Body of pancreas (tissue), 4 donors: Measurements from ENCODE around the gene JAML. TPM values are rescaled to one million over a fixed set of nuclear protein-coding genes. Genes with fewer than 3 reads are reported as not detected.

Source experiments
- ATAC-seq: fragments of 150-250 bp; one replicate; pipeline ENCODE4 v1.9.1; 2016
- DNase-seq, 4 donors: peaks; one replicate each; pipeline ENCODE4 v3.0.0-alpha.2; 2019
- H3K27ac ChIP-seq, 4 donors: fragments of 200-600 bp; sonication (generic); 1 replicate in 3 of 4; 2 replicates in 1 of 4; pipeline versions ENCODE4 v1.5.1 to v1.6.1; 2016 to 2019; ENCODE audit warnings: mild to moderate bottlenecking in 1 of 4, mixed read lengths in 1 of 4, moderate library complexity in 1 of 4
- H3K27me3 ChIP-seq, 2 donors: fragments of 200-600 bp; sonication (generic); one replicate each; pipeline ENCODE4 v1.6.0; 2016; ENCODE audit warnings: mild to moderate bottlenecking in 1 of 2
- H3K36me3 ChIP-seq, 2 donors: fragments of 200-600 bp; sonication (generic); replicated peaks in 1 of 2; 2 replicates each; pipeline ENCODE4 v1.5.1; 2016; ENCODE audit warnings: low read depth in 2 of 2; ENCODE audit not compliant: insufficient read depth in 1 of 2
- H3K4me1 ChIP-seq: fragments of 200-600 bp; sonication (generic); one replicate; pipeline ENCODE4 v1.6.0; 2016
- H3K4me3 ChIP-seq, 2 donors: fragments of 200-600 bp; sonication (generic); 1 replicate in 1 of 2; 2 replicates in 1 of 2; pipeline ENCODE4 v1.5.1; 2016 to 2019
- H3K9me3 ChIP-seq, 3 donors: fragments of 200-600 bp; sonication (generic); 1 replicate in 2 of 3; 2 replicates in 1 of 3; pipeline ENCODE4 v1.5.1; 2016
- CTCF ChIP-seq, 7 experiments: fragments of 450-650 bp in 4 of 7; fragments of 200-600 bp in 3 of 7; sonication (generic) in 3 of 7; IDR thresholded peaks; one replicate each; pipeline ENCODE4 v1.5.1; 2016 to 2019; ENCODE audit warnings: antibody characterized with exemption in 7 of 7
- POLR2A ChIP-seq, 3 donors: fragments of 450-650 bp; IDR thresholded peaks; one replicate each; pipeline ENCODE4 v1.6.1; 2016; ENCODE audit warnings: antibody characterized with exemption in 3 of 3, mild to moderate bottlenecking in 2 of 3
- WGBS, 2 donors: methylation state at CpG; one replicate each; pipeline ENCODE4 v1.1.5; 2017; 5-methylcytosine and 5-hydroxymethylcytosine counted together
- intact Hi-C: fragments of 100-400 bp; cut with DNase I; formaldehyde crosslinking; loops from one replicate; pipeline ENCODE4 v1.15.1; 2023
- total RNA-seq, 2 donors: library from RNA; depleted of rRNA; stranded (reverse); fragments of >200 nt; gene quantifications; one replicate each; pipeline ENCODE4 v1.1.0, GENCODE V29; 2016

The JAML gene
- total RNA-seq, 2 donors from 2014 or later, result 0.99 to 4.9 TPM

- peak; percentile 50 to 71 (median 66) for DNase-seq
- no peak within 1 kb of the TSS for H3K27ac ChIP-seq
- peaks cover 0 to 5% of the 10 kb centered on the region in 2 donors for H3K27me3 ChIP-seq
These were observed 72.0 kb downstream of the JAML start, which contains the start of gene SCN4B for GRCh38 chr11:118152552-118153471. Gene SCN4B, minus strand, starts transcription at chr11:118152823. Its CDS starts 150 bp downstream, at chr11:118152673.

DNA sequence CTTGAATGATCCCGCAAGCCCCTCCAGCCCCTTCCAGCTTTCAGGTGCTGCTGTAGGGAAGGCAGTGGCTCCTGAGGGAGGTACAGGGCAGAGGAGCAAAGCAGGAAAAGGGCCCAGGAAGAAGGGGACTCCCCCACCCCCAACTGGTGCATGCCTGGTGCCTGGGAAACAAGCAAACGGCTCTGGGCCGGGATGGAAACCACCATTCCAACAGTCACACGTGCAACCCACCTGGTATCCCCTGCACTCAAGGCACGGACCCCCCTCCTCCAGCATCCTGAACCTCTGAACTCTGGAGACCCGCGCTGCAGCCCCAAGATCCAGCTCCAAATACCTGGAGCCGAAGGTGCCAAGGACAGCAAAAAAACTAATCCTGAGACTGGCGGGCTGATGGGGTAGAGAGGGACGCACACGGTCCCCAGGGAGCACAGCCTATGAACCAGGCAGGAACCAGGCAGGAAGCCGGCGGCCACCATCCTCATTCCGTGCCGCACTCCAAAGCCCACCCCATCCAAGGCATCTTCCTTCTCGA lies 72.7 kb downstream of the JAML start:
- peaks cover 0 to 5% of the 10 kb centered on the region in 2 donors for H3K27me3 ChIP-seq
- DNase-seq, result no peak

More at GRCh38 chr11:118152552-118153471, 72.0 kb downstream of the JAML start, which contains the start of gene SCN4B:
- ATAC-seq, result peak; percentile 83
- H3K36me3 ChIP-seq, result no peaks in the 10 kb centered on the region
- TF ChIP-seq POLR2A (IDR thresholded peaks at IDR 0.05), result no peak
- no peak for TF ChIP-seq CTCF (IDR thresholded peaks at IDR 0.05)
- 1 to 3% methylated on average over 34 to 86 of the region's 88 CpGs for WGBS, 2 donors
- peaks cover 16% of the 10 kb centered on the region for H3K4me1 ChIP-seq
- no peaks in the 10 kb centered on the region for H3K9me3 ChIP-seq
- intact Hi-C loops, result no loop called here
- no peak within 1 kb of the TSS for H3K4me3 ChIP-seq

GRCh38 chr11:118151431-118151830 lies 73.4 kb downstream of the JAML start:
- ATAC-seq (no peak), DNase-seq (no peak)
- no peak for TF ChIP-seq CTCF (IDR thresholded peaks at IDR 0.05)
- no peak for TF ChIP-seq POLR2A (IDR thresholded peaks at IDR 0.05)
- intact Hi-C loops, result no loop called here
- no peak overlapping the region for H3K27ac ChIP-seq
- no peak overlapping the region for H3K4me3 ChIP-seq
- peaks cover 0 to 5% of the 10 kb centered on the region in 2 donors for H3K27me3 ChIP-seq
- H3K36me3 ChIP-seq, result no peaks in the 10 kb centered on the region
- H3K4me1 ChIP-seq, result peaks cover 16% of the 10 kb centered on the region
- 44 to 47% methylated on average over 5 of the region's 5 CpGs for WGBS, 2 donors
- H3K9me3 ChIP-seq, result no peaks in the 10 kb centered on the region

More for the DNA sequence above, 72.7 kb downstream of the JAML start:
- no peak for ATAC-seq
- H3K4me3 ChIP-seq, result no peak overlapping the region
- TF ChIP-seq POLR2A (IDR thresholded peaks at IDR 0.05) (no peak), CTCF (IDR thresholded peaks at IDR 0.05) (no peak)
- 22 to 23% methylated on average over 2 to 16 of the region's 16 CpGs for WGBS, 2 donors
- H3K9me3 ChIP-seq, result no peaks in the 10 kb centered on the region
- H3K4me1 ChIP-seq, result peaks cover 16% of the 10 kb centered on the region
- no peak overlapping the region for H3K27ac ChIP-seq
- intact Hi-C loops, result no loop called here
- H3K36me3 ChIP-seq, result no peaks in the 10 kb centered on the region

DNA sequence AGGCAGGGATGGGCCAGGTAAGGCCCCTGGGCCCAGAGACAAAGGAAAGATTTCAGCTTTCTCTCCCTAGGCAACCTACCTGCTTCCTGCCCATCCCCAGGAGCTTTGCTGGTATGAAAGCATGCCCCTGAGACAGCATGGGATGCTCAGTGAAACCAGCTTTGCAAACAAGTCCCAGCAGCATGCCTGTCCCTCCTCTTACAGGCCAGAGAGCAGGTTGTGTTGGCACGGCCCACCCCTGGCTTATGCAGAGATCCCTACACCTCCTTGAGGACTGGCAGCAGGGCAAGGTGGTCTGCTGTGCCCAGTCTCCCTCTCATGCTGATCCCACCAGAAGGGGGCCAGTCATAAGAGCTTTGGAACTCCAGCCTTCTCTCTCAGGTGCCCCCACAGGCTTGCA lies 75.3 kb downstream of the JAML start:
- no peak for DNase-seq
- H3K4me3 ChIP-seq, result no peak overlapping the region
- peaks cover 22% of the 10 kb centered on the region for H3K4me1 ChIP-seq
- WGBS, 2 donors, result 56 to 89% methylated on average over 1 of the region's 1 CpG
- H3K9me3 ChIP-seq, result no peaks in the 10 kb centered on the region
- H3K27me3 ChIP-seq, result peaks cover 0 to 5% of the 10 kb centered on the region in 2 donors
- no peaks in the 10 kb centered on the region for H3K36me3 ChIP-seq
- intact Hi-C loops, result loop anchor here (5.0 kb wide), 1 partner anchor 138 kb away; no protein-coding TSS in a partner anchor
- ATAC-seq, result no peak
- TF ChIP-seq CTCF (IDR thresholded peaks at IDR 0.05) (no peak), POLR2A (IDR thresholded peaks at IDR 0.05) (no peak)
- no peak overlapping the region for H3K27ac ChIP-seq
